PC-9 (cell line): Measurements from ENCODE around the gene MORC2.

Experiments
- CTCF ChIP-seq: fragments of 200-600 bp; sonication (generic); conservative IDR thresholded peaks from 2 replicates; pipeline ENCODE4 v1.6.1; 2017; ENCODE audit warnings: mixed run types, antibody characterized with exemption, mild to moderate bottlenecking, moderate library complexity
- EZH2 ChIP-seq: fragments of 200-600 bp; sonication (generic); IDR thresholded peaks from 2 replicates; pipeline ENCODE4 v1.8.0; 2017; ENCODE audit warnings: antibody characterized with exemption, low read depth

GRCh38 chr22:30948930-30949342 is 19.6 kb downstream of the MORC2 start:
- TF ChIP-seq CTCF, result no peak
- no peak for TF ChIP-seq EZH2
